Right atrium auricular region (tissue), 2 donors: Measurements from ENCODE around the gene BABAM2. TPM values are rescaled to one million over a fixed set of nuclear protein-coding genes. Genes with fewer than 3 reads are reported as not detected.
A peak's percentile ranks its signal among the peaks of the same experiment; 100 is the strongest.
"Not testable (repeated sequence)": the region's sequence is repeated elsewhere in the genome, so short reads cannot be mapped to it uniquely, and the experiment has no call there.

Experiments
- DNase-seq: peaks from one replicate; pipeline ENCODE4 v3.0.0-alpha.2; 2019; ENCODE audit warnings: low spot score
- H3K27ac ChIP-seq, 2 donors: fragments of 200-600 bp; sonication (generic); 1 replicate in 1 of 2; 2 replicates in 1 of 2; pipeline ENCODE4 v1.5.1; 2016 to 2019
- H3K27me3 ChIP-seq, 2 donors: fragments of 200-600 bp; sonication (generic); one replicate each; pipeline versions ENCODE4 v1.5.1 to v1.6.0; 2017 to 2019
- H3K36me3 ChIP-seq: fragments of 200-600 bp; sonication (generic); one replicate; pipeline ENCODE4 v1.5.1; 2016
- H3K4me1 ChIP-seq, 2 donors: fragments of 200-600 bp; sonication (generic); one replicate each; pipeline versions ENCODE4 v1.5.1 to v1.6.0; 2017 to 2019
- H3K4me3 ChIP-seq, 2 donors: fragments of 200-600 bp; sonication (generic); 1 replicate in 1 of 2; 2 replicates in 1 of 2; pipeline ENCODE4 v1.5.1; 2017 to 2019; ENCODE audit warnings: mild to moderate bottlenecking in 1 of 2, moderate library complexity in 1 of 2
- H3K9me3 ChIP-seq, 2 donors: fragments of 200-600 bp; sonication (generic); one replicate each; pipeline ENCODE4 v1.5.1; 2019
- CTCF ChIP-seq, 2 donors: fragments of 200-600 bp; sonication (generic); IDR thresholded peaks; one replicate each; pipeline ENCODE4 v1.5.1; 2019; ENCODE audit warnings: antibody characterized with exemption in 2 of 2
- total RNA-seq, 2 donors: library from RNA; depleted of rRNA; stranded (reverse); fragments of >200 nt; gene quantifications; one replicate each; pipeline ENCODE4 v1.1.0, GENCODE V29; 2016

Gene BABAM2
- total RNA-seq, 2 donors from 2014 or later = 58.8 to 60.6 TPM

GRCh38 chr2:28000287-28000686, 109.8 kb downstream of the BABAM2 start:
- no peaks in the 10 kb centered on the region for H3K9me3 ChIP-seq
- no peak for TF ChIP-seq CTCF (IDR thresholded peaks at IDR 0.05)

DNA sequence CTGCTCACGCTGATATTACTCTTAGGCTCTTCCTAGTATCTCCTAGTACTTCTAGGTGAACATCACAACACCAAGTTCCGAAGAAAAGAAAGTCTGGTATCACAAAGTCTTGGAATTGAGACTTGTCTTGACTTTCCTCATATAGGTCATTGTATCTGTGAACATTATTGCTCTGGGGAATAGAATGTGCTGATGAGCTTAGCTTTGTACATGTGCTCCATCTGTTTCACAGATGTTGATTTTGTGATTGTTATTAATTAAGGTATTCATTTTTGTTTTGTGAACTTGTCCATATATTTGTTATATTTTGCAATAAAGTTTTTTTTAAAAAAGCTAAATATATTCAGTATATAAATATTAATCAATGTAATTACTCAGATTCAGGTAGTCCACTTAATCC, 111.7 kb downstream of the BABAM2 start:
- Histone ChIP-seq H3K36me3 (no peaks in the 10 kb centered on the region), H3K4me1 (peaks cover 0 to 8% of the 10 kb centered on the region in 2 donors), H3K4me3 (no peak overlapping the region), H3K9me3 (no peaks in the 10 kb centered on the region), H3K27ac (no peak overlapping the region), H3K27me3 (no peaks in the 10 kb centered on the region)
- no peak for TF ChIP-seq CTCF (IDR thresholded peaks at IDR 0.05)
- DNase-seq = no peak

More at GRCh38 chr2:28000287-28000686, 109.8 kb downstream of the BABAM2 start:
- no peak for DNase-seq
- Histone ChIP-seq H3K36me3 (no peaks in the 10 kb centered on the region), H3K4me1 (peaks cover 0 to 8% of the 10 kb centered on the region in 2 donors), H3K27ac (no peak overlapping the region), H3K27me3 (no peaks in the 10 kb centered on the region), H3K4me3 (no peak overlapping the region)

GRCh38 chr2:28004086-28004485, 113.6 kb downstream of the BABAM2 start:
- no peak for TF ChIP-seq CTCF (IDR thresholded peaks at IDR 0.05)
- Histone ChIP-seq H3K36me3 (no peaks in the 10 kb centered on the region), H3K27ac (no peak overlapping the region), H3K4me1 (peaks cover 0 to 8% of the 10 kb centered on the region in 2 donors), H3K9me3 (no peaks in the 10 kb centered on the region), H3K4me3 (no peak overlapping the region), H3K27me3 (no peaks in the 10 kb centered on the region)
- no peak for DNase-seq

DNA sequence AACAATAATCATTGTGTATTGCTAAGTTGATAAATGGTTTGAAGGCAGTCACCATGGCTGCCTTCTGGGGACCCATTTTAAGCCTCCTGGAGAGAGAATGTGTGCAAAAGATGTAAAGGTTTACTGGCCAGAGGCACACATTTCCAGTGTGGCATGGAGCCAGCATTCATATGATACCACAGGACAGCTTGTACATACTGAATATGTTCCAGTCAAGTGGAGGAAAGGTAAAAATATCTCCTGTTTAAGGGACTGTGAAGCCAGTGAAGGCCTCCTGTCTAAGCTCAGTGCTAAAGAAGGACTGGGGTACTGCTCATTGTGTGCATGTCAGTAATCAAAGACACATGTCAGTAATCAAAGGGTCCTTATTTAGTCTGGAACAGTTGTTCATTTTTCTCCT, 119.2 kb downstream of the BABAM2 start:
- Histone ChIP-seq H3K27ac (peak overlapping the region in 1 of 2 donors; percentile 32), H3K36me3 (no peaks in the 10 kb centered on the region), H3K27me3 (no peaks in the 10 kb centered on the region), H3K4me1 (peaks cover 0 to 5% of the 10 kb centered on the region in 2 donors), H3K4me3 (no peak overlapping the region), H3K9me3 (no peaks in the 10 kb centered on the region)
- DNase-seq = no peak
- TF ChIP-seq CTCF (IDR thresholded peaks at IDR 0.05) = no peak

- no peaks in the 10 kb centered on the region for H3K9me3 ChIP-seq
- no peak overlapping the region for H3K27ac ChIP-seq
- no peak overlapping the region for H3K4me3 ChIP-seq
- peaks cover 0 to 4% of the 10 kb centered on the region in 2 donors for H3K4me1 ChIP-seq
- H3K36me3 ChIP-seq = no peaks in the 10 kb centered on the region
- no peak for DNase-seq
- TF ChIP-seq CTCF (IDR thresholded peaks at IDR 0.05) = no peak
- no peaks in the 10 kb centered on the region for H3K27me3 ChIP-seq
Observed at GRCh38 chr2:28011322-28011737, 120.8 kb downstream of the BABAM2 start.

DNA sequence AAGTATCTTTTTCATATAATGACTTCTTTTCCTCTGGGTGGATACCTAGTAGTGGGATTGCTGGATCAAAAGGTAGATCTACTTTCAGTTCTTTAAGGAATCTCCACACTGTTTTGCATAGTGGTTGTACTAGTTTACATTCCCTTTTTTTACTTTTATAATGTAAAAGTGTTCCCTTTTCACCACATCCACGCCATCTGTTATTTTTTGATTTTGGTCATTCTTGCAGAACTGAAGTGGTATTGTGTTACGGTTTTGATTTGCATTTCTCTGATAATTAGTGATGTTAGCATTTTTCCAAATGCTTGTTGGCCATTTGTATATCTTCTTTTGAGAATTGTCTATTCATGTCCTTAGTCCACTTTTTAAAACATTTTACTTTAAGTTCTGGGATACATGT, 127.9 kb downstream of the BABAM2 start:
- H3K9me3 ChIP-seq, H3K4me1 ChIP-seq, DNase-seq, H3K36me3 ChIP-seq, H3K27ac ChIP-seq, H3K4me3 ChIP-seq, H3K27me3 ChIP-seq: not testable (repeated sequence)

DNA sequence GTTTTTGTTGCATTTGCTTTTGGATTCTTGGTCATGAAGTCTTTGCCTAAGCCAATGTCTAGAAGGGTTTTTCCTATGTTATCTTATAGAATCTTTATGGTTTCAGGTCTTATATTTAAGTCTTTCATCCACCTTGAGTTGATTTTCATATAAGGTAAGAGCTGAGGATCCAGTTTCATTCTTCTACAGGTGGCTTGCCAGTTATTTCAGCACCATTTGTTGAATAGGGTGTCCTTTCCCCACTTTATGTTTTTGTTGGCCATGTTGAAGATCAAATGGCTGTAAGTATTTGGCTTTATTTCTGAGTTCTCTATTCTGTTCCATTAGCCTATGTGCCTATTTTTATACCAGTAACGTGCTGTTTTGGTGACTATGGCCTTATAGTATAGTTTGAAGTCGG, 129.0 kb downstream of the BABAM2 start:
- H3K4me3 ChIP-seq, H3K27me3 ChIP-seq, H3K36me3 ChIP-seq, H3K9me3 ChIP-seq, H3K4me1 ChIP-seq, H3K27ac ChIP-seq, DNase-seq: not testable (repeated sequence)
